CD4-positive, alpha-beta T cell treated with Interleukin-15 for 4 hours (primary cell): ENCODE data around the gene PLAAT3.
"Not testable (repeated sequence)": the region's sequence is repeated elsewhere in the genome, so short reads cannot be mapped to it uniquely, and the experiment has no call there.

Experiments
- DNase-seq: peaks from one replicate; pipeline ENCODE4 v3.0.0-alpha.2; 2020; ENCODE audit warnings: low spot score

The PLAAT3 gene

GRCh38 chr11:63614136-63614671, at the start of gene PLAAT3:
Gene PLAAT3 (minus strand): TSS chr11:63614433. CDS start chr11:63614014, 419 bp downstream.
- DNase-seq, result peak; percentile 43

GRCh38 chr11:63663809-63664208, 49.6 kb upstream of the PLAAT3 start:
- DNase-seq, result no peak

DNA sequence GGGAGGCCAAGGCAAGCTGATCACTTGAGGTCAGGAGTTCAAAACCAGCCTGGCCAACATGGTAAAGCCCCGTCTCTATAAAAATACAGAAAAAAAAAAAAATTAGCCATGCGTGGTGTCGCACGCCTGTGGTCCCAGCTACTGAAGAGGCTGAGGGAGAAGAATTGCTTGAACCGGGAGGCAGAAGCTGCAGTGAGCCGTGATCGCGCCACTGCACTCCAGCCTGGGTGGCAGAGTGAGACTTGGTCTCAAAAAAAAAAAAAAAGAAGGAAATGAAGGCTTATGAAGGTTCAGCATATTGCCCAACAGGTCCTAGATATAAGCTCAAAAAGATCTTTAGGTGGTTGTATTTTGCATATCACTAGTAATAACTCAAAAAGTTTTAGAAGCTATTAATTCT, 46.7 kb upstream of the PLAAT3 start:
- no peak for DNase-seq

GRCh38 chr11:63652671-63653070, 38.4 kb upstream of the PLAAT3 start:
- no peak for DNase-seq

DNA sequence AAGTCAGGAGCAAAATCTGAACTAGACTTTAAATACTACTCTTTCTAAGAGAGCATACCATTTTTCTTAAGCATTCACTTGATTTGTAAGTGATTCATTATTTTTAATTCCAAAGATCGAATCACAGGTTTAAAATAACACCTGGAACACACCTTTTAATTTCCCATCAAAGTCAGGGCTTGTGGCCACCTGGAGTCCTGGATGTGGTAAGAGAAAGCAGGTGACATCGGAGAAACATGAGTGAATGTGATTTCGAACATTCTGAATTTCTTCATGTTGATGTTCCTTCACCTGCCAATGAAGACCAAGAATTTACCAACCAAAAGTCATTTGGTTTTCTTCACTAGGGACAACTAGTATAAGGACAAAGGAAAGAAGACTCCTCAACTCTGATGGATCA, 29.0 kb upstream of the PLAAT3 start:
- DNase-seq, result no peak

GRCh38 chr11:63641727-63642126, 27.5 kb upstream of the PLAAT3 start:
- no peak for DNase-seq

- peak; percentile 23 for DNase-seq
Measured at GRCh38 chr11:63639199-63639832, 25.1 kb upstream of the PLAAT3 start.

GRCh38 chr11:63638436-63638835, 24.2 kb upstream of the PLAAT3 start:
- DNase-seq, result not testable (repeated sequence)

- peak; percentile 74 for DNase-seq
Measured at GRCh38 chr11:63635762-63636465, 21.7 kb upstream of the PLAAT3 start.

DNA sequence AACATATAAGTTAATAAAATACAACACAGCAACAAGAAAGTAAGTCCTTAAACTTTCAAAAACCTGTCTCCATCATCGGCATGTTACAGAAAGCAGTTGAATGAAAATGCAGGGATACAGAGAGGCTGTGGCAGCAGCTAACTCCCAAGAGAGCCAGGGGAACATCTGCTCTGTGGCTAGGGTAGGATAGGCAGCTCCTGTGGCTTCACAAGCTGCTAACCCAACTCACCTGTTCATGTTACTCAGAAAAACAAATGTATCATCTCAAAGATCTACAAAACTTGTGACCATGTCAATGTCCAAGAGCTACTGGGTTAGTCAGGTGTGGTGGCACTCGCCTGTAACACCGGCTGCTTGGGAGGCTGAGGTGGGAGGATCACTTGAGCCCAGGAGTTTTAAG, 15.2 kb upstream of the PLAAT3 start:
- no peak for DNase-seq

DNA sequence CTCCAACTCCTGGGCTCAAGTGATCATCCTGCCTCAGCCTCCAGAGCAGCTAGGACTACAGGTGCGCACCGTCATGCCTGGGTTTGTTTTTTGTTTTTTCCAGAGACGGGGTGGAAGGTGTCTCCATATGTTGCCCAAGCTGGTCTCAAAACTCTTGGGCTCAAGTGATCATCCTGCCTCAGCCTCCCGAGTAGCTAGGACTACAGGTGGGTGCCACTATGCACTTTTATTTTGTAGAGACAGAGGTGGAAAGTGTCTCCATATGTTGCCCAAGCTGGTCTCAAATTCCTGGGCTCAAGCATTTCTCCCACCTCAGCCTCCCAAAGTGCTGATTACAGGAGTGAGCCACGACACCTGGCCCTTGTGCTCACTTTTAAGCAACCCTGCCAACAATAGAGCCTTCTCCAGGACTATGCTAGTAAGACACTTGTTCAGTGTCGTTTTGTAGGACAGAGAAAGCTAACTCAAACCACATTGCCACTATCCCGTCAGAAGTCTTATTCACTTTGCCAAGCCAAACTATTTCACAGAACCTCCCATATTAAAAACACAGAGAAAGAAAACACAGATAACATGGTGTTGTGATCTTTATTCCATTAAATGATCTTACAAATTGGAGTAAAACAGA, 9.4 kb upstream of the PLAAT3 start:
- DNase-seq, result no peak

DNA sequence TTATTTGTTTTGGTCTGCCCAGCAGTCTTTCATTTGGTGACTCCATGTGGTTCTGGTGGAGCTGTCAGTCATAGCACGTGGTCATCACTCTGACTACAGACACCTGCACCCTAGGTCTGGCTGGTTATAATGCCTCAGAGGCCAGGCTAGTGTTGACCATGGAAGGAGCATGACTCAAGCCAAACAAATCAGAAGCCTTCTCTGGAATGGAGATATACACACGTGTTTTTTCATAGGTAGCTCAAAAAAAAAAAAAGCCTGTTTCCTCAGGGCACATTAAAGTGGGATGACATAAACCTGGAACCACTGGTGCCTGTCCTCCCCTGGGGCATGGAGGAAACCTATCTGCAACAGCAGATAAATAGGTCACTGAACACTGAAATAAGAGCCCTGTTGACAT, 8.1 kb upstream of the PLAAT3 start:
- no peak for DNase-seq

- no peak for DNase-seq
Measured at GRCh38 chr11:63621071-63621470, 6.8 kb upstream of the PLAAT3 start.

- no peak for DNase-seq
Measured at GRCh38 chr11:63619967-63620366, 5.7 kb upstream of the PLAAT3 start.

- not testable (repeated sequence) for DNase-seq
Measured at GRCh38 chr11:63617686-63618085, 3.5 kb upstream of the PLAAT3 start.

GRCh38 chr11:63616953-63617352, 2.7 kb upstream of the PLAAT3 start:
- DNase-seq, result no peak

DNA sequence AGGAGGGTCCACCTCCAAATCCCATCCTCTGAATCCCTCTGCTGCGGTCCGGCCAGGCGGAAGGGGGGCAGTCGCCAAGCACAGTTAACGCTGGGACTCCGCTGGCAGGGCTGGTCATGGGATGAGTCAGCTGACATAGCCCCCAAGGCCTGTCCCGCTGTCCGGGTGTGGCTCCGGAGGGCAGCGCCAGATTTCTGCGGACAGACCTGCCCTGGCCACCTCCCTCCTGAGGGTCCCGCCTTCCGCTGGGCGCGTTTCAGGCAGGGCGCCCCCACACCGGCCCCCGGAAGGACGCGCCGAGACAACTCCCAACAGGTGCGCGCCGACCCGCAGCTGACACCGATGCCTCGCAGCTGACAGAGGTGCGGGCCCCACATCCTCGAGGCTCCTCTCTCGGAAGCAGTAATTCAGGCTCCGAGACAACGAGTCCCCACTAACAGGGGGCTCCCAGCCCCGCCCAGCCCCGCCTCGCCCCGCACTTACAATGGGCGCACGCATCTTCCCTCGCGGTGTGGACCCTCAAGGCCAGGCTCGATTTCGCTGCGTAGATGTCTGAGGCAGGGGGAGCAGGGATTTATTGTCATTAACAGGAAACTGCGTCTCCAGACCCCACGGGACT, 607 bp downstream of the PLAAT3 start:
- peak; percentile 29 for DNase-seq

- no peak for DNase-seq
Measured at GRCh38 chr11:63612181-63612580, 2.1 kb downstream of the PLAAT3 start.

- no peak for DNase-seq
Measured at GRCh38 chr11:63611395-63611747, 2.9 kb downstream of the PLAAT3 start.

DNA sequence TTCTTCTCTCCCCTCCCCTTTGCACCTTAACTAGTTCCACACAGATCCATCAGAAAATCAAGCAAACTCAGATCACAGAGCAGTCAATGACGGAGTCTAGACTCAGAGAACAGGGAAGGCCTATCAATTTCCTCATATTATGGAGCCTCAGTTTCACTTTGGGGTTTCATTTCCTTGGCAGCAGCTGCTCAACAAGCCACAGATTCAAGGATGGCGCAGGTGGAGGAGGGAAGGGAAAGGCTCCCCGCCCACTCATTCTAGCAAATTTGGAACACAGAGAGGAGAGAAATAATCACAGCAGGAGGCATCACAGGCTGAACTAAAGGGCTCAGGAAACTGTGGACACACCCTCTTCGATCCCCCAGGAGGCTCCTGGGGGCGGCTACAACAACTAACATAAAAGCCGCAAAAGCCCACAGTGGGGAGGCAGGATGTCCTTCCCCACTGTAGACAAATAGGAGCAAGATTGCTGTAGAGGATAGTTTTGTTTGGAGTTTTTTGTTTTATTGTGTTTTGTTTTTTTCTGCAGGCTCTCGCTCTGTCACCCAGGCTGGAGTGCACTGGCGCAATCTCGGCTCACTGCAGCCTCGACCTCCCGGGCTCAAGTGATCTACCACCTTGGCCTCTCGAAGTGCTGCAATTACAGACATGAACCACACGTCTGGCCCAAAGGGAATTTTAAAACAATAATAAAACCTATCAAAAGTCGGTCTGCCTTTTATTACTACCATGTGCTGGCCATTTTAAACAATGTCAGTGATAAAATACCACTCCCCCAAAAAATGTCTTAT, 3.4 kb downstream of the PLAAT3 start:
- DNase-seq, result no peak

DNA sequence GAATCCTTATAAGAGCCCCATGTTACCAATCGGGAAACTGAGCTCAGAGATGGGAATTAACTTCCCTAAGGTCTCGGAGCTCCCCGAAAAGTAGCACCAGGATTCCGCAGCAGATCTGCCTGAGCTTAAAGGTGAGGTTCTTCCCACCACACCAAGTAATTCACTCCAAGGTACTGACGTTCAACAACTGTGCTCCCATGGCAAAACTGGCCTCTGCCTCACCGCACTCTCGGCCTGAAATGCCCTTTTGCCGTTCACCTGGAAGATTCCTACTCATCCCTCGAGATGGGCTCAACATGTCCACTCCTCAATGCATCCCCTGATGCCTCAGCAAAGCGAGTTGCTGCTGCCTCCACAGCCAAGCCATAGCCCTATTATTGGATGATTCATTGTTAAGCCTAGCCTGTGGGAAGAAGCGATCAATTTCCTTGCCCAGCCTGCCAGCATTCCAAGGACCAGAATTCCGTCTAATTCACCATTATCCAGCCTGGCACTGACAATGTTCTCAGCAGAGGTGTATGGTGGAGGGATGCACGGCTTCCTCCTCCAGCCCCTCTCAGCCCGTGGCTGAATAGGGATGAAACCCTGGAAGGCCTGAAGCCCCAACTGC, 4.2 kb downstream of the PLAAT3 start:
- no peak for DNase-seq

GRCh38 chr11:63609536-63609935, 4.7 kb downstream of the PLAAT3 start:
- DNase-seq, result no peak
